Pulmonary artery endothelial cell (primary cell): Measurements from ENCODE around the gene LTBP4. TPM values are rescaled to one million over a fixed set of nuclear protein-coding genes. Genes with fewer than 3 reads are reported as not detected.
"Not testable (repeated sequence)": the region's sequence is repeated elsewhere in the genome, so short reads cannot be mapped to it uniquely, and the experiment has no call there.

Experiments
- DNase-seq: peaks from one replicate; pipeline ENCODE4 v3.0.0-alpha.2; 2011; ENCODE audit warnings: low read depth, low spot score
- total RNA-seq: library from RNA; depleted of rRNA; stranded (reverse); fragments of >200 nt; gene quantifications from 2 replicates; pipeline ENCODE4 v1.2.3, GENCODE V29; 2014

LTBP4 gene
- total RNA-seq, 1 donor from 2014 or later: 14.4 TPM

DNA sequence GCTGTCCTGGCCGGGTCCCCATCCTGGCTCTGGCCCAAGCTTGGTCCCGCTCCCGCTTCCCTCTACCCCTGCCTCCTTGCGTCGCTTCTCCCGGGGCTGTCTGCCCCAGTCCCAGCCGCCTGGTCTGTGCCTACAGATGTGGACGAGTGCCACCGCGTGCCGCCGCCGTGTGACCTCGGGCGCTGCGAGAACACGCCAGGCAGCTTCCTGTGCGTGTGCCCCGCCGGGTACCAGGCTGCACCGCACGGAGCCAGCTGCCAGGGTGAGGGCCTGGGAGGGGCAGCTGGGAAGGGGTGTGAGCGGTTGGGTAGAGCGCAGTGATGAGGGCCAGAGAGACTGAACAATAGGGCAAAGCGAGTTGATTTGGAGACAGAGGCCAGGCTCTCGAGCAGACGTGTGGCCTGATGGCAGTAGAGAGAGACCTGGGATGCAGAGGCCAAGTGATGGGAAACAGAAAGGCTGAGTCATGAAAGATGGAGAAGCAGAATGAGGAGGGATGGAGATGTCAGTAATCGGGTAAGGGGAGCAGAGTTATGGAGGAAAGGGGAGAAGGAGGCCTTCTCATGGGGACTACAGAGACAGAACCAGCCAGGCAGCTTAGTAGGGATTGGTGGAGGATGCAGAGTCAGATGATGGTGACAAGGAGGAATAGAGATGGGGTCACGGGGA is 9.4 kb downstream of the LTBP4 start:
- DNase-seq: no peak

DNA sequence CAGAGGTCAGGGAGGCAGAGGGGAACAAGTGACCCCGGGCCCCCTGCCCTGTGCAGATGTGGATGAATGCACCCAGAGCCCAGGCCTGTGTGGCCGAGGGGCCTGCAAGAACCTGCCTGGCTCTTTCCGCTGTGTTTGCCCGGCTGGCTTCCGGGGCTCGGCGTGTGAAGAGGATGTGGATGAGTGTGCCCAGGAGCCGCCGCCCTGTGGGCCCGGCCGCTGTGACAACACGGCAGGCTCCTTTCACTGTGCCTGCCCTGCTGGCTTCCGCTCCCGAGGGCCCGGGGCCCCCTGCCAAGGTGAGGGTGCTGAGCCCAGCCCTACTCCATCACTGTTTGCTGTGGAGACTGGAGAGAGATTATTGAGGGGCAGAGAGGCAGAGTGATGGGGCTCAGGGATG is 9.9 kb downstream of the LTBP4 start:
- DNase-seq: no peak

DNA sequence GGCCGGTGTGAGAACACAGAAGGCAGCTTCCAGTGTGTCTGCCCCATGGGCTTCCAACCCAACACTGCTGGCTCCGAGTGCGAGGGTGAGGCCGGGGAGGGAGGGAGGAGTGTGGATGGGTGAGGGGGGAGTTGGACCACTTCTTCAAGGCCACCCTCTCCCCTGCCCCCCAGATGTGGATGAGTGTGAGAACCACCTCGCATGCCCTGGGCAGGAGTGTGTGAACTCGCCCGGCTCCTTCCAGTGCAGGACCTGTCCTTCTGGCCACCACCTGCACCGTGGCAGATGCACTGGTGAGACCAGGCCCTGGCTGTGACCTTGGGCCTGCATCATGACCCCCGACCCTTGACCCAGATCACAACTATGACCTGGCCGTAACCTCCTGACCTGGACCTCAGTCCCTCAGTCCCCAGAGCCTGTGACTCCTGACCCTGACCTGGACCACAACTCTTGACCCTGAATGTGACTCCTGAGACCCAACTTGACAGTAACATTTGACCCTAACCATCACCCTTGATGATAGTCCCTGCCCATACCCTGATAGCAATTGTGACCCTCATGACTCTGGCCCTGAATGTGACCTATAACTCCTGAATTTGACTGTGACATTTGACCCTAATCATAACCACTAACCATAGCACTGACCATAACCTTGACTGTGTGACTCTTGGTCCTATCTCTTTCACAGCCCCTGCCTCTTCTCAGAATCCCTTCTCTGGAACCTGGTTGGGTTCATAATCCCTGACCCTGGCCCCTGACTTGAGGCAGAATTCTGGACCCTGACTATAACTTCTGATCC is 10.9 kb downstream of the LTBP4 start:
- no peak for DNase-seq

DNA sequence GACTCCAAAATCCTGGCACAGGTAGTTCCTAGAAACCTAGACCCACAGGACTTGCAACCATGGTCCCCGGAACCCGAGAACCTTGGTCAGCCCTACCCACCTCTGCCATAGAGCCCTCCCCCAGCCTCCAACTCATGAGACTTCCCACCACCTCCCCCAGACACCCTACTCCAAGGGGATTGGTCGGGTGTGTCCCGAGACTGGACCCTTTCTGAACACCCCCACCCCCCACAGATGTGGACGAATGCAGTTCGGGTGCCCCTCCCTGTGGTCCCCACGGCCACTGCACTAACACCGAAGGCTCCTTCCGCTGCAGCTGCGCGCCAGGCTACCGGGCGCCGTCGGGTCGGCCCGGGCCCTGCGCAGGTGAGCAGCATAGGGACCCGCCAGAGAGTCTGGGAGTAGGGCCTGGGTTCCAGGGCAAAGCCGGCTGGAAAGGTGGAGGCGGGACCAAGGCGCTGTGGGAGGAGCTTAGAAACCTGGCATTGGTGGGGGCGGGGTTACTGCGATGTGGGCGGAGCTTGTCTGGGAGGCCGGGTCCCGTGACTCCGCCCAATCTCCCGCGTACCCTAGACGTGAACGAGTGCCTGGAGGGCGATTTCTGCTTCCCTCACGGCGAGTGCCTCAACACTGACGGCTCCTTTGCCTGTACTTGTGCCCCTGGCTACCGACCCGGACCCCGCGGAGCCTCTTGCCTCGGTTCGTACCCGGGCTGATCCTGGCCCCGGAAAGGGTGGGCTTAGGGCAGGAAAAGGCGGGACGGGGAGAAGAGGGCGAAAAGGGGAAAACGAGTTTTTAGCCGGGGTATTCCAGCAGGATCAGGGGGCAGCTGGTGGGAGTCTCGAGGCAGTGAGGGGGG is 11.9 kb downstream of the LTBP4 start:
- DNase-seq: no peak

DNA sequence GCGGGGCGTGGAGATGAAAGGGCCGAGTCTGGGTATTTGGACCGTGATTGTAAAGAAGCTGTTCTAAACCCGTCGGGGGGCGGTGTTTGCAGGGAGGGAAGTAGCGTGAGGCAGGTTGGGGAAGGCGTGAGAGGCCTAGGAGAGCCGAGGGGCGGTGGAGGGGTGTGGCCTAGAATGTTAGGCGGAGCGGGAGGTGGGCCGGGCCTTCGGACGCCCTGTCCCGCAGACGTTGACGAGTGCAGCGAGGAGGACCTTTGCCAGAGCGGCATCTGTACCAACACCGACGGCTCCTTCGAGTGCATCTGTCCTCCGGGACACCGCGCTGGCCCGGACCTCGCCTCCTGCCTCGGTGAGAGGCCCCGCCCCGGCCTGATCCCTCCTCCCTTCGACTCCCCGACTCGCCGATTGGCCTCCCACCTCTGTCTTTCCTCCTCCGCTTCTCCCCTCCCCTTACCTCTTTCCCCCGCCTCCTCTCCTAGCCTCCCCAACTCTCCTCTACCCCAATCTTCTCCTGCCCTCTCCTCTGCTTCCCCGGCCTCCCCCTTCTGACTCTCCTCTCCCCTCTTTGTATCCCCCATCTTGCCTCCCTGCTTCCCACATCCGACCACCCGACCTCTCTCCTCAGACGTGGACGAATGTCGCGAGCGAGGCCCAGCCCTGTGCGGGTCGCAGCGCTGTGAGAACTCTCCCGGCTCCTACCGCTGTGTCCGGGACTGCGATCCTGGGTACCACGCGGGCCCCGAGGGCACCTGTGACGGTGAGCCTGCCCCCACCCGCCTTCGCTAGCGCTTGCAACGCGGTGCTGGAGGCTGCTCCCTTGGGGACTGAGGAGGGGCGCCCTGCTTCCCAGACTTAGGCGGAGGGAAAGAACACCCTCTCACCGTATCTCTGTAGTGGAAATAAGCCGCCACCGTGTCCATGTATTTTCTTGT is 12.8 kb downstream of the LTBP4 start:
- DNase-seq: no peak

DNA sequence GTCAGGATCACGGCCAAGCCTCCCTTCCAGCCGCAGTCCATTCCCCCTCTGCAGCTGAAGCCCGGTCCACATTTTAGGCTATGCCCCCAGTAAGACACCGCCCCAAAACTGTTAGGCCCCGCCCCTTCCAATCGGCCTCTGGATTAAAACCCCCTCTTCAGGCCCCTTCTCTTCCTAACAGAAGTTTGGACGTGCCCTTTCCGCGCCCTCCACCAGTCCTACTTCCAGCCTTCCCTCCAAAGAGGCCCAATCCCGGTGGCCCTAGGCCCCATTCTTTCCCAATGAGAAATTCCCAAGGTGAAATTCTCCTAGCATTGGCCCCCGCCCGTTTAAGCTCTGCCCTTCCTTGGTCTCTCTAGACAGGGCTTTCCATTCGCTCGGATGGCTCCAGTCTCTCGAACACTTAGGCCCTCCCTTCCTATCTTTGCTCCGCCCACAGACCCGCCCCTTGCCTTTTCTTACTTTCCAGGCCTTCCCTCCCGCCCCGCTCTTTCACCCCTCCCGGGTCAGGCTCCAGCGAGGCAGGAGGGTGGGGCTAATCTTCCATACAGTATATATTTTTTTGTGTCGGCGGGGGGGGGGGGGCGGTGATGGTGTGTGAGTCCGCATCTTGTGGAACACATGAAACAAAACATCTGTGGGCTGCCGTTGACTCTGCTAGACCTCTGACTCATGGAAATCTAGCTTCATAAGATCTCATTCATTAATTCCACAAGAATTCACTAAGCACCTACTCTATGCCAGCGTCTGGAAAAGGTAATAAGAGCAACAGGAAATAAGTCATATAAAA is 13.6 kb downstream of the LTBP4 start:
- no peak for DNase-seq

DNA sequence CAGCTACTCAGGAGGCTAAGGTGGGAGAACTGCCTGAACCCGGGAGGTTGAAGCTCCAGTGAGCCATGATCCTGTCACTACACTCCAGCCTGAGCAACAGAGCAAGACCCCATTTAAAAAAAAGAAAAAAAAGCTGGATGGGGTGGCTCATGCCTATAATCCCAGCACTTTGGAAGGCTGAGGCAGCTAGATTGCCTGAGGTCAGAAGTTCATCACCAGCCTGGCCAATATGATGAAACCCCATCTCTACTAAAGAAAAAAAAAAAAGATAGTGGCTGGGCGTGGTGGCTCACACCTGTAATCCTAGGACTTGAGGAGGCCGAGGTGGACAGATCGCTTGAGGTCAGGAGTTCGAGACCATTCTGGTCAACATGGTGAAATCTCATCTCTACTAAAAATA is 15.0 kb downstream of the LTBP4 start:
- DNase-seq: no peak

DNA sequence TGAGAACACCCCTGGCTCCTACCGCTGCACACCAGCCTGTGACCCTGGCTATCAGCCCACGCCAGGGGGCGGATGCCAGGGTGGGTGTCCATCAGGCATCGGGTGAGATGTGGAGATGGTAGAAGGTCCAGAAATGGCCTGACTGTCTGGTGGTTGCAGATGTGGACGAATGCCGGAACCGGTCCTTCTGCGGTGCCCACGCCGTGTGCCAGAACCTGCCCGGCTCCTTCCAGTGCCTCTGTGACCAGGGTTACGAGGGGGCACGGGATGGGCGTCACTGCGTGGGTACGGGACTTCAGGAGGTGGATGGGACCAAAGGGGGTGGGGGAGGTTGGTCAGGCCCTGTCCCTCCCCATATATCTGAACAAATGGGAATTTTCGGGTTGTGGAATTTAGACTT is 15.8 kb downstream of the LTBP4 start:
- no peak for DNase-seq

DNA sequence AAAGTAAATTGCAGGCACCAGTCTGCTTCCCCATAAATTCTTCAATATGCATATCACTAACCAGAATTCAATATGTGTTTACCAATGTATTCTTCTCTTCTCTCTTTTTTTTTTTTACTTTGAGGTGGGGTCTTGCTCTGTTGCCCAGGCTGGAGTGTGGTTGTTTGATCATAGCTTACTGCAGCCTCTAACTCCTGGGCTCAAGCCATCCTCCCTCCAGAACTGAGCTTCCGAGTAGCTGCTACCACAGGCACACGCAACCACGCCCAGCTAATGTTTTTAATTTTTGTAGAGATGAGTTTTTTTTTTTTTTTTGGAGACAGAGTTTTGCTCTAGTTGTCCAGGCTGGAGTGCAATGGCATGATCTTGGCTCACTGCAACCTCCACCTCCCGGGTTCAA is 16.8 kb downstream of the LTBP4 start:
- no peak for DNase-seq

DNA sequence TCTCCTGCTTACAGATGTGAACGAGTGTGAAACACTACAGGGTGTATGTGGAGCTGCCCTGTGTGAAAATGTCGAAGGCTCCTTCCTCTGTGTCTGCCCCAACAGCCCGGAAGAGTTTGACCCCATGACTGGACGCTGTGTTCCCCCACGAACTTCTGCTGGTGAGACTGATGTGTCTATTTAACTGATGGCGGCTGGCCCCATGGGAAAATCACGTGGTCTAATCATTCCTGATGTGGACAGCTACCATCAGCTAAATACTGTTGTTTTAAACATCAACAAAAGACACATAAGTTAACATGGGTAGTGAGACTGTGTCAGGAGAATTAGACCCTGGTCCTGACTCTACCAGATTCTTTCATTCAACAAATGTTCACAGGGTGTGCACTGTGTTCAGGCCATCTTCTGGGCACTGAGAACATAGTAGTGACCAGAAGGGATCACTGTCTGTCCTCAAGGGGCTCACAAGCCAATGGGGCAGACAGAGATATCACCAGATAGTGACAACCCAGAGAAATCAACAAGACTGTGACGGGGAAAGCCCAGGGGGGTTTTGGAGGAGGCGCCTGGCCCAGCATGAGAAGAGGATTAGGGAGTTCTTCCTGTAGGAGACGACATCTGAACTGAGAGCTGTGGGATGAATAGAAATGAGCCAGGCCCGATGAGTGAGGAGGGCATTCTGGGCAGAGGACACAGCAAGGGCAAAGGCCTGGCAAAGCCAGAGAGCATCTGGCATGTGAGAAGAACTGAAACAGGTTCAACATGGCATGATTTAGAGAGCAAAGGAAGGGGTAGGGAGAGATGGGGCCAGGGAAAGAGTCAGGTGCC is 18.4 kb downstream of the LTBP4 start:
- DNase-seq: no peak

DNA sequence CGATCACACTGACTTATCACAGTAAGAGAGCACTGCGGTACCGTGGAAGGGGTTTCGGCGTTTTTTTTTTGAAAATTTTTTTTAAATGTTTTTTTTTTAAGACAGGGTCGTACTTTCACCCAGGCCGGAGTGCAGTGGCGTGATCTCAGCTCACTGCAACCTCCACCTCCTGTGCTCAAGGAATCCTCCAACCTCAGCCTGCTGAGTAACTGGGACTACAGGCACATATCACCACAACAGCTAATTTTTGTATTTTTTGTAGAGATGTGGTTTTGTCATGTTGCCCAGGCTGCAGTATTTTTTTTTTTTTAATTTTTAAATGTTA is 19.0 kb downstream of the LTBP4 start:
- DNase-seq: no peak

DNA sequence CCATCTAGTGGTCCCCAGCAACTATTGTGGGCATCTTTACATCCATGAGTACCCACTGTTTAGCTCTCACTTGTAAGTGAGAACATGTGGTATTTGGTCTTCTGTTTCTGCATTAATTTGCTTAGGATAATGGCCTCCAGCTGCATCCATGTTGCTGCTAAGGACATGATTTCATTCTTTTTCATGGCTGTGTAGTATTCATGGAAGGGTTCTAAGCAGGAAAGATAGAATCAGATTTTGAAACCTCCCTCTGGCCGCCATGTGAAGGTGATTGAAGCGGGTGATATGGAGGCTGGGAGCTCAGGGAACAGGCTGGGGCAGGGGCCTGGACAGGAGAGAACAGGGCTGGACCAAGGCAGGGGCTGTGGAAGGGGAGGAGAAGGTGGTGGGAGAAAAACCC is 20.1 kb downstream of the LTBP4 start:
- no peak for DNase-seq

DNA sequence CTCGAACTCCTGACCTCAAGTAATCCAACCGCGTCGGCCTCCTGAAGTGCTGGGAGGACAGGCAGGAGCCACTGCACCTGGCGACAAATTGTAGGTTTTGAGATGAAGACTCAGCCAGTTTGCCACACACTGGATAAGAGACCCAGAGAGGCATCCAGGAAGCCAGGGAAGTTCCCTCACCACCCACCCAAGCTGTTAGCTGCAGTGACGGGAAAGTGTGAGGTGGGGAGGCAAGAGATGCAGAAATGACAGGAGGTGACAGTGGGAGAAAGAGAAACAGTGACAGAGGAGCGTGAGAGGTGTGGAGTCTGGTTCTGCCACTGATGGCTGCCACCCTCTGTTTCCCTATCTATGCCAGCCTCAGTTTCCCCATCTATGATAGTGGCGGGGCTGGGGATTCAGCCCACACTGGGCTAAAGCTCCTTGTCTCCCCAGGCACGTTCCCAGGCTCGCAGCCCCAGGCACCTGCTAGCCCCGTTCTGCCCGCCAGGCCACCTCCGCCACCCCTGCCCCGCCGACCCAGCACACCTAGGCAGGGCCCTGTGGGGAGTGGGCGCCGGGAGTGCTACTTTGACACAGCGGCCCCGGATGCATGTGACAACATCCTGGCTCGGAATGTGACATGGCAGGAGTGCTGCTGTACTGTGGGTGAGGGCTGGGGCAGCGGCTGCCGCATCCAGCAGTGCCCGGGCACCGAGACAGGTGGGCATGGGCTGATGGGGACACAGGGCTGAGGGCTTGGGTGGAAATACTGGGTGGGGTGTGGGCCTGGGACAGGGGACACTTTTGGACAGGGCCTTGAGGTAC is 21.0 kb downstream of the LTBP4 start:
- no peak for DNase-seq

DNA sequence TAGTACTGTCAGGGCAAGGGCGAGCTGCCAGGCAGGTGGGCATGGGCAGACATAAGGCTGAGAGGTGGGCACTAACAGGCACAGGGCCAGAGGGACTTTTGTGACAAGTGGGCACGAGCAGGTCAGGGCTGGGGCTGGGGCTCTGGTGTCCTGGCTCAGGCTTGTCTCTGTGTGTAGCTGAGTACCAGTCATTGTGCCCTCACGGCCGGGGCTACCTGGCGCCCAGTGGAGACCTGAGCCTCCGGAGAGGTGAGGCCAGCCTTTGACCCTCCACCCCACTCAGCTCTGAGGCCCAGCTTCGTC is 21.6 kb downstream of the LTBP4 start:
- DNase-seq: no peak

DNA sequence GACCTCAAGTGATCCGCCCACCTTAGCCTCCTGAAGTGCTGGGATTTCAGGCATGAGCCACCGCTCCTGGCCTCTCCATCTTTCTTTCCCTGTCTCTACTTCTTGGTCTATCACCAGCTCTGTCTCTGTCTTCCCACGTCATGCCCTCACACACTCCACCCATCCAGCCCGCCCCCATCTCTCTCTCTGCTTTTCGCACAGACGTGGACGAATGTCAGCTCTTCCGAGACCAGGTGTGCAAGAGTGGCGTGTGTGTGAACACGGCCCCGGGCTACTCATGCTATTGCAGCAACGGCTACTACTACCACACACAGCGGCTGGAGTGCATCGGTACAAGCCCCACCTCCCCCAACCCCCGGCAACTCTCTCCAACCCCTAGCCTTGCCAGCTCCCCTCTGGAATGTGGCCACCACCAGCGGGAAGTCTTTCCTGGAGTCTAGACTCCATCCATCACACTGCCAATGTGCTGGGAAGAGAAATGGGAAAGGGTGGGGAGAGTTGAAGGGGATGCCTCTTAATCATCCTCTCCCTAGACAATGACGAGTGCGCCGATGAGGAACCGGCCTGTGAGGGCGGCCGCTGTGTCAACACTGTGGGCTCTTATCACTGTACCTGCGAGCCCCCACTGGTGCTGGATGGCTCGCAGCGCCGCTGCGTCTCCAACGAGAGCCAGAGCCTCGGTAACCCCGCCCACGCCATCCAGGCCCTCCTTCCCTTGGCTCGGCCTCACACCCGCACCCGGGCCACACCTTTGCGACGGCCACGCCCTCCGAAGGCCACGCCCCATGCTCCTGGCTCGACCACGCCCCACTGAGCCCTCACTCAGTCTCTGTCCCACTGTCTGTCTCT is 22.5 kb downstream of the LTBP4 start:
- no peak for DNase-seq

DNA sequence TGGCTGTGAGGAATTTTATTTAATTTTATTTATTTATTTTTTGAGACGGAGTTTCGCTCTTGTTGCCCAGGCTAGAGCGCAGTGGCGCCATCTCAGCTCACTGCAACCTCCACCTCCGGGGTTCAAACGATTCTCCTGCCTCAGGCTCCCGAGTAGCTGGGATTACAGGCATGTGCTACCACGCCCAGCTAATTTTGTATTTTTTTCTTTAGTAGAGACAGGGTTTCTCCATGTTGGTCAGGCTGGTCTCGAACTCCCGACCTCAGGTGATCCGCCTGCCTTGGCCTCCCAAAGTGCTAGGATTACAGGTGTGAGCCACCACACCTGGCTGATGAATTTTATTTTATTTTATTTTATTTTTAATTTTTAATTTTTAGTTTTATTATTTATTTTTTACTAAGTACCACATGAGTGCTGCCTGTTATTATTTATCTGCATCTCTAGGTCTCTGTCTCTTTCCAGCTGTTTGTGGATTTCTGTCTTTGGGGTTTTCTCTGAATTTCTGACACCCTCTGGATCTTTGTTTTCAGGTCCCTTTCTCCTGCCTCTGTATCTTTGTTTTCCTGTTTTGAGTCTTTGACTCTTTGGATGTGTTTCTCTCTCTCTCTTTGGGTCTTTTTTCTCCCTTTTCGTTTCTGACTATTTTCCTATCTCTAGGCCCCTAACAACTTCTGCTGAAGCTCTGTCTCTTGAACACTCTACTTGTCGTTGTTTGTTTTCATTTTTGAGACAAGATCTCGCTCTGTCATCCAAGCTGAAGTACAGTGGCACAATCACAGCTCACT is 23.4 kb downstream of the LTBP4 start:
- not testable (repeated sequence) for DNase-seq
